Measurements from ENCODE around the gene ABTB2. TPM values are rescaled to one million over a fixed set of nuclear protein-coding genes. Genes with fewer than 3 reads are reported as not detected.

The ABTB2 gene
- total and polyA plus RNA-seq, 9 of the 15 experiments (the other 6 are each of a cell fraction or from before 2014, with no cell fraction given), result 0.03 to 0.18 (median 0.12) TPM; not detected in 2

- Histone ChIP-seq H3K4me2 (ENCODE audit: insufficient read depth, low read length) (no peak overlapping the region), H3K4me1 (replicated peaks in 1 of 2; ENCODE audit: control insufficient read depth in 2 of 2, insufficient read depth in 2 of 2, low read length in 2 of 2) (no peaks in the 10 kb centered on the region), H3K27ac (ENCODE audit: extremely low read depth, low read depth, low read length) (no peak overlapping the region), H3K36me3 (ENCODE audit: control insufficient read depth, insufficient read depth, low read length) (no peaks in the 10 kb centered on the region), H3K4me3 (no peak overlapping the region), H3K27me3 (ENCODE audit: control insufficient read depth in 2 of 2, insufficient read depth in 2 of 2, low read length in 2 of 2) (peaks cover 27 to 56% of the 10 kb centered on the region in 2 experiments; a peak in 4 of 5 replicates), H3K9ac (ENCODE audit: insufficient read depth in 1 of 2, low read depth in 2 of 2, low read length in 2 of 2) (no peak overlapping the region), H2AFZ (ENCODE audit: low read depth, low read length) (no peak overlapping the region), H3K79me2 (ENCODE audit: control insufficient read depth, insufficient read depth, low read length) (no peaks in the 10 kb centered on the region), H3K9me3 (replicated peaks; ENCODE audit: control insufficient read depth, insufficient read depth, low read depth, low read length) (no peaks in the 10 kb centered on the region), H3K9me1 (ENCODE audit: control insufficient read depth, insufficient read depth, low read length) (no peaks in the 10 kb centered on the region), H4K20me1 (replicated peaks; ENCODE audit: control insufficient read depth, insufficient read depth, low read length) (peaks cover 1% of the 10 kb centered on the region; the same call in 1 of the 2 replicates)
- TF ChIP-seq HES1 (IDR thresholded peaks at IDR 0.05; ENCODE audit: low read depth), result no peak
- in situ Hi-C loops (cut with MboI), result no loop called here
- intact Hi-C loops (cut with micrococcal nuclease), result no loop called here
- DNase-seq (ENCODE audit: extremely low read depth in 1 of 4, low spot score in 3 of 4), result no peak
- ChIA-PET POLR2A (interaction anchor here (0.5 to 1.0 kb wide), 3 partner anchors 11 to 141 kb away, joined by 3 read pairs; no protein-coding TSS in a partner anchor), CTCF (ENCODE audit: low intra/inter-chr PET ratio) (interaction anchor here (0.7 kb wide), 1 partner anchor 12 kb away, joined by 3 read pairs; no protein-coding TSS in a partner anchor)
- 6% methylated on average over 6 of the region's 6 CpGs for WGBS (ENCODE audit: insufficient coverage, low coverage, missing lambda C conversion rate)
- ATAC-seq, result no peak
- BruUV-seq (replicated peaks), result no TSS peak
- FAIRE-seq, result no peak
Observed at GRCh38 chr11:34180040-34180813, 177.6 kb downstream of the ABTB2 start.

Measured in K562 (cell line).